Activated CD4-positive, CD25-positive, alpha-beta regulatory T cell treated with anti-CD3 and anti-CD28 coated beads, Interleukin-2, amount 50 U/mL, for 72 hours (primary cell): ENCODE measurements around the gene VPS52.
"Not testable (repeated sequence)": the region's sequence is repeated elsewhere in the genome, so short reads cannot be mapped to it uniquely, and the experiment has no call there.

Source experiments
- DNase-seq: peaks from one replicate; pipeline ENCODE4 v3.0.0; 2021

Gene VPS52

GRCh38 chr6:33304216-33304615, 32.5 kb upstream of the VPS52 start:
- no peak for DNase-seq

- no peak for DNase-seq
These were observed 30.2 kb upstream of the VPS52 start for GRCh38 chr6:33301877-33302276.

- DNase-seq, result peak; percentile 91
These were observed 27.7 kb upstream of the VPS52 start for GRCh38 chr6:33299237-33299944.

DNA sequence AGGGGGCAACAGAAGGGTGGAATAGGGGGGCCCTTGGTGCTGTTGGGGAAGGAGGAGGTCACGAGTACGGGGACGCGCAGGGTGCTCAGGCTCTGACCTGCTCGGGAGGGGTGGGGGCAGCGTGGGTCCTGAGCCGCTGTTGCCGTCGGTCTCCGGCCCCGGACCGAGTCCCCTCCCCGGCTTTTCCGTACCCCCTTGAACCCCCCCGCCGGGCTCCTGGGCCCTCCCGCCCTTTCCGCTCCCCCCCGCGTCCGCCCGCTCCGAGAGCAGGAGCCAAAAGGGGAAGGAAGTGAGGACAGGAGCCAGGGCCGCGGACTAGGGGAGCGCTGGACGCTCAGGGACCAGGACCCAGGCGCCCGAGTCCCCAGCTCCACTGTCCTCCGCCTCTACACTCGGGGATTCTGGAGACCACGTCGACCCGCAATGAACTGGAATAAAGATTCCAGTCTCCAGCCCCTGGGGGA, 27.1 kb upstream of the VPS52 start, which contains the start of gene RGL2:
TSS of gene RGL2 (minus strand) at position 170 of the 464 bp plus-strand sequence. CDS start 332 bp downstream, outside the sequence.
- peak; percentile 62 for DNase-seq

GRCh38 chr6:33297956-33298772, 26.5 kb upstream of the VPS52 start:
- peak; percentile 47 for DNase-seq

DNA sequence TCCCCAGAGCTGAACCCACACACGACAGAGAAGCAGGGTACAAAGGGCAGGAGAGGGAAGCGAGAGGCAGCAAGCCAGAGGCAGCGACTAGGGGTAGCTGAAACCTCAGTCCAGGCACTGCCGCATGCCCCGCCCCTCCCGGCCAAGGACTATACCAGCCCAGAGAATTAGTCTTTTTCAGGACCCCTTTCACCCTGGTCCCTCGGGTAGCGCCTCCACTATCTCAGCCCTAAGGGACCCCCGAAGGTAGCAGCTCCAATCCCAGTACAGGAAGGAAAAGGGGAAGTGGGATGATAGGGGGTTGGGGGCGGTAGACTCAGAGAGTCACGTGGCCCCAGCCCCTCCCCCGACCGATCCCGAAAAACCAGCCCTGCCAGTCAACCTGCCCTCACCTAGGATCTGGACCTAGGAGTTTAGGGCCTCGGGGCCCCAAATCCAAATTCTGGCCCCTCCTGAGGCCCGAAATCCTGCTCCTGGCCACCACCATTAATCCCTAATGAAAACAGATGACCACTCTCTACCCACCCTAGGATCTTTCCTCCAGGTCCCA, 25.8 kb upstream of the VPS52 start:
- no peak for DNase-seq

DNA sequence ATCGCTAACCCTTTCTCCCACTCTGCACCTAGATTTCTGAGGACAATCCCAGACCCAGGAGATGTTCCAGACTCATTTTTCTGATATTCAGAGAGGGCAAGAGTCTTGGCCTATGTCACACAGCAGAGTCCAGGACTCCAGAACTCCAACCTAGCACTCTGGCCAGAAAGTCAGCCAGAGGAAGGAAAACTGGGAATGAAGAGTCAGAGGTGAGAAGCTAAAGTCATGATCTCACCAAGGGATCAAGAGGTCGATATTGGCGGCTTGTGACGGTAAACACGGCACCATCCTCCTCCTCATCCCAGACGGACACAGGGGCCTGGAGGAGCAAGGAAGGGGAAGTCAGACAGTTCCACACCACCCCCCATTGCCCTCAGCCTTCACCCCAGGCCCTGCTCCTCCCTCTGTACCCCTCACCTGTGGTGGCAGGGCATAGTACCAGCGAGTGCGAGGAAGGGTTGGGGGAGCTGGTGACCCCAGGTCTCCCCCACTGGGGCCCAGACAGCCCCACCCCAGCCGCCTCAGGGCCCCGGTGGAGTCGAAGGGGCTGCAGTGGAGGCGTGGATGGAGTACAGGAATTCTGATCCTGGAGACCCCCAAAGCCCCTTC, 25.2 kb upstream of the VPS52 start:
- no peak for DNase-seq

- DNase-seq, result no peak
These were observed 24.1 kb upstream of the VPS52 start for GRCh38 chr6:33295621-33296369.

DNA sequence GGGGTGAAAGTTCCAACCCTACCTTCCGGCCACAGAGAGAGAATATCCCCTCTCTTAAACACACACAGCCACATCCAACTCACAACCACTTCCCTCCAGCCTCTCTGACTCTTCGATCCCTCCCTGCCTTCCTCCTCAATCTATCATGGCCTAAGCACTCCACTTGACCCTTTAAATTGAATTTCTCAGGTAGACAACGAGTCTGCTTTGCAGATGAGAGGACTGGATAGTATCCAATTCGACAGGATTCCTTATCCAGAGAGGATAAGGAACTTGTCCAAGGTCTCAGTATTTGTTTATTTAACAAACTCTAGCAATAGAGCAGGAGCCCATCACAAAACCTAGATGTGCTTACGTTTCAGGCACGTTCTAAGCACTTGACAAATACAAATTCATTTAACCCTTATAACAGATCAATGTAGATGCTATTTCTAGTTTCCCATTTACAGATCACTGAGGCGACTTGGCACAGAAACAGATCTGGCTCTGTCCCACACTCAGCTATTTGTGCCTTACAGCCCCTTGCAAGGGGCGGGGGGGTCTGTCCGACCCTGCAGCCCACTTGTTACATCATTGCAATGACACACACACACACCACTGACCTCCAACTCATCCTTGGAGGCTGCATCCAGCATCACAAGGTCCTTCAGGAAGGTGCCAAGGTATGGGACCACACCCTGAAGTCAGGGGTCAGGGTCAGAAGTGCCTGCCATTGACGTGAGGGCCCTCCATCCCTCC, 22.6 kb upstream of the VPS52 start:
- no peak for DNase-seq

- no peak for DNase-seq
These were observed 21.5 kb upstream of the VPS52 start for GRCh38 chr6:33292996-33293682.

DNA sequence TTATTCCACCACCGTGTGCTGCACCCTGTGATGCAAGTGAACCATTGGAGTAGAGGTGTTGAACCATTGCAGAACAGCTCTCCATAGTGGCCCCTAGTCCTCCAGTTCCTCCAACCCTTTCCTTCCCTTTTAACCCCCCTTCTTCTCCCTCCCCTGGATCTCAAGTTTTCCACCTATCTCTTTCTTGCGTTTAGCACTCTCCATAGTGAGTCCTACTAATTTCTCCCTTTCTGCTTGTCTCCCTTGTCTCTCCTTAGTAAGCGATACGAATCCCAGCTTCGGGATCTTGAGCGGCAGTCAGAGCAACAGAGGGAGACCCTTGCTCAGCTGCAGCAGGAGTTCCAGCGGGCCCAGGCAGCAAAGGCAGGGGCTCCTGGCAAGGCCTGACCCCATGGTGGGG, 18.8 kb upstream of the VPS52 start:
- no peak for DNase-seq

- DNase-seq, result no peak
These were observed 18.2 kb upstream of the VPS52 start for GRCh38 chr6:33289784-33290315.

GRCh38 chr6:33288921-33289783, 17.5 kb upstream of the VPS52 start, which contains the start of the genes PFDN6 and WDR46:
Gene PFDN6, plus strand, starts transcription at chr6:33289601. Its CDS starts 256 bp downstream, at chr6:33289857.
Gene WDR46, minus strand, starts transcription at chr6:33289239. Its CDS starts 69 bp downstream, at chr6:33289170.
- DNase-seq, result peak; percentile 76

DNA sequence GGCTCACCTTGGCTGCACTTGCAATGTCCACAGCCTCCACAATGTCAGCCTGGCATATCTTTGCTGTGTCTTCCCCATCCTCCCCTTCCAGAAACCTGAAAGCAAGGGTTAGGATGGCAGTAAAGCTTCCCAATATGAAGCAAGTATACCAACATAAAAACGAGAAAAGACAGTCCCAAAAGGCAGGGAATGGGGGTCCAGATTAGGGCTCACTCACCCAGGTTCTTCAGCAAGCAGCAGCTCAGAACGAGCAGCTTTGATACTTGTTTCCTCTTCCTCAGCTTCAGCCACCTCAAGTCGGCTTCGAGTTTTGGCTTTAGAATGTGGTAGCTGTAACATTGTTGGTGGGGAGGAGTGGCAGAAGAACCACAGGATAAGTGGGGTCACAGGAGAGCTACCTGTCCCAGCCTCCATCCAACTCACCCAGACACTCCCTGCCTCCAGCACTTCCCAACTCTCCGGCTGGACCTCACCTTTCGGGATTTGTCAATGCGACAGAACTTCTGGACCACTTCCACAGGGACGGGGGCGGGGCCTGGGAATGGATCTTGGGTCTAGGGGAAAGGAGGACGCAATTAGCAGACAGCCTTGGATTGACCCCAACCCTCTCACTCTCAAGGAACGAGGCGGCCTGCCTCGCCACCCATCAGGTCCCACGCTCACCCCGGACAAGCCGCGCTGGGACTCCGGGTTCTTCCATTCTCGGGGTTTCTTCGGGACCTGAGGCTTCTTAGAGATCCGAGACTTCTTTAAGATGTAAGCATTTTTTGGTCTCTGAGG, 16.7 kb upstream of the VPS52 start:
- no peak for DNase-seq

DNA sequence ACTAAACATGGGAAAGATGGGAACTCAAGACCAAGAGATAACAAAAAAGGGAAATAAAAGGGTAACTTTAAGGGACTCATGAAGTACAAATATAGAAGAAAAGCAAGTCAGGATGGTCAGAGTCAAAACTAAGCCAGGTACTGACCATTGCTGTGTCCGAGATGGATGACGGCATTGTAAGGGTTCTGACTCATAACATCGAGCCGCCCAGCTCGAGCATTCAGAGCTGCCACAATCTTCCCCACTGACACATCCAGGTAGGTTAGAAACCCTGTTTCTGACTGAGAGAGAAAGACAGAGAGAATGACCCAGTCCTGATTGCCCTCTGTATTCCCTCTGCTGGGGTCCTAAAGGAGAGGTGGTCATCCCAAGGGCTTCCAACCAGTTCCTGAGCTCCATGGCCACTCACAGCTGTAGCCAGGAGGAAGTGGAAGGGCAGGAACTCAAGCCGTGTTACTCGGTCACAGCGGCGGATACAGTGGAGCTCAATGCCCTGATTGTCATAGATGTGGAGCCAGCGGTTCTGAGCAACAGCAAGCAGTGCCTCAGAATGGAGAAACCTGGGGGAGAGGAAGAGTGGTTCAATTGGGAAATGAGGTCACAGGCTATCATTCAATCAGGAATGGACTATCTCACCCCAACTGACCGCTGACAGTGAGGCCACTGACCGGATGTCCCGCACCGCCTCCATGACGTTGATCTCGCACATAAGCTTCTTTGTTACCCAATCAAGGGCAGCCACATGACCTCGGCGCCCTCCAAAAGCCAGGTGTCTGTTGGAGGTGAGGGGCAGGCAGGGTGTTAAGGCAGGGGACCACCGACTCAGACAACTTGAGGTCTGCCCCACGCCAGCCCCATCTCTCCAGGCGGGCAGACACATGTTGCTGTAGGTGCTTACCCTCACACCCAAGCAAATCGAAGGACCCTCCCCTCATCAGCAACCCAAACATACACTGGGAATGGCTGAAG, 15.6 kb upstream of the VPS52 start:
- no peak for DNase-seq

- not testable (repeated sequence) for DNase-seq
These were observed 13.5 kb upstream of the VPS52 start for GRCh38 chr6:33285214-33285613.

DNA sequence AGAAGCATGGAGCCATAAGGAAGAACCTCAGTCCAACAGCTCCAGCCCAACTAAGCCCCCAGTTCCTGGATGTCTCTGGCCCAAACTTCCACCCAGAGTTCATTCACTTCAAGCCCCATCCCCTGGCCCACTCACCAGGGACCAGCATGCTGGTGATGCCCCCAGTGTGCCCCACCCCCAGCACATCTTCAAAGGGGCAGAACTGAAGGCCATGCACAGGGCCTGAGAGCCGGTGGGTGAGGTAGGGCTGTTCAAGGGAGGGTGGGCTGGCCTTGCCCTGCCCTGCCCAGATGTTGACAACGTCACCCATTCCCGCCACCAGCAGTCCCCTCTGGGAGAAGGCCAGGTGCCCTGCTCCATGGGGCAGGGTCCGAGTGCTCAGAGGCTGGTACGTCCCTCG, 8.9 kb upstream of the VPS52 start:
- DNase-seq, result no peak
